HL-60 (cell line): ENCODE results near the gene SLC11A2.

ENCODE experiments used
- DNase-seq, 2 experiments: peaks; one replicate each; pipeline ENCODE4 v3.0.0-alpha.2; 2010 to 2020; ENCODE audit warnings: low read depth in 1 of 2, low spot score in 1 of 2
- H3K27ac ChIP-seq: fragments of 250-450 bp; sonication (Bioruptor Pico); replicated peaks from 2 replicates; pipeline ENCODE4 v1.5.1; 2020; ENCODE audit warnings: mild to moderate bottlenecking, moderate library complexity
- H3K27me3 ChIP-seq: fragments of 250-450 bp; sonication (Bioruptor Pico); 2 replicates; pipeline ENCODE4 v1.5.1; 2021; ENCODE audit warnings: mild to moderate bottlenecking, moderate library complexity; ENCODE audit not compliant: insufficient read depth, poor library complexity, severe bottlenecking
- H3K4me3 ChIP-seq: replicated peaks from 2 replicates; pipeline ENCODE4 v1.5.1; 2011; ENCODE audit warnings: mild to moderate bottlenecking, control low read depth, low read length; ENCODE audit not compliant: insufficient read depth
- CTCF ChIP-seq: IDR thresholded peaks from one replicate; pipeline ENCODE4 v1.5.1; 2011; ENCODE audit warnings: low read length, control low read depth, inconsistent platforms; ENCODE audit not compliant: insufficient read depth
- GABPA ChIP-seq: IDR thresholded peaks from 2 replicates; pipeline ENCODE4 v1.6.1; 2012; ENCODE audit warnings: low read depth
- POLR2AphosphoS5 ChIP-seq: IDR thresholded peaks from 2 replicates; pipeline ENCODE4 v1.6.1; 2012; ENCODE audit warnings: low read depth
- REST ChIP-seq: IDR thresholded peaks from 2 replicates; pipeline ENCODE4 v1.6.1; 2012; ENCODE audit warnings: low read depth; ENCODE audit not compliant: insufficient replicate concordance
- SPI1 ChIP-seq: IDR thresholded peaks from 2 replicates; pipeline ENCODE4 v1.6.1; 2012; ENCODE audit warnings: low read depth, mild to moderate bottlenecking, borderline replicate concordance

SLC11A2 gene

GRCh38 chr12:50992819-50993218 is 33.4 kb downstream of the SLC11A2 start:
- no peak for DNase-seq
- TF ChIP-seq POLR2AphosphoS5 (no peak), SPI1 (no peak), GABPA (no peak), REST (no peak), CTCF (no peak)
- H3K27ac ChIP-seq = no peak overlapping the region
- no peaks in the 10 kb centered on the region for H3K27me3 ChIP-seq
- H3K4me3 ChIP-seq = no peak overlapping the region

GRCh38 chr12:50991291-50991690 is 34.9 kb downstream of the SLC11A2 start:
- H3K27ac ChIP-seq = no peak overlapping the region
- no peak overlapping the region for H3K4me3 ChIP-seq
- DNase-seq = no peak
- TF ChIP-seq CTCF (no peak), REST (no peak), GABPA (no peak), SPI1 (no peak), POLR2AphosphoS5 (no peak)
- H3K27me3 ChIP-seq = no peaks in the 10 kb centered on the region

GRCh38 chr12:50990791-50991190 is 35.4 kb downstream of the SLC11A2 start:
- Histone ChIP-seq H3K27me3 (no peaks in the 10 kb centered on the region), H3K4me3 (no peak overlapping the region), H3K27ac (no peak overlapping the region)
- TF ChIP-seq CTCF (no peak), POLR2AphosphoS5 (no peak), REST (no peak), GABPA (no peak), SPI1 (no peak)
- DNase-seq = no peak
